CD4-positive, CD25-positive, alpha-beta regulatory T cell (primary cell): ENCODE results near the gene GSTCD. TPM values are rescaled to one million over a fixed set of nuclear protein-coding genes. Genes with fewer than 3 reads are reported as not detected.

Experiments
- ATAC-seq, 2 donors: fragments of 150-1000 bp; cut with Tn5 transposase; one replicate each; pipeline ENCODE4 v1.10.0; 2021; ENCODE audit warnings: low read depth in 2 of 2, moderate number of reproducible peaks in 2 of 2, moderate library complexity in 1 of 2
- DNase-seq, 3 donors: peaks; one replicate each; pipeline versions ENCODE4 v3.0.0 to v3.0.0-alpha.2; 2012 to 2022; ENCODE audit warnings: mixed read lengths in 1 of 3
- H3K27ac ChIP-seq: one replicate; pipeline ENCODE4 v1.7.0; 2013; ENCODE audit warnings: mild to moderate bottlenecking, low read length; ENCODE audit not compliant: insufficient read depth, poor library complexity, severe bottlenecking
- H3K27me3 ChIP-seq: one replicate; pipeline ENCODE4 v1.7.0; 2013; ENCODE audit warnings: low read length; ENCODE audit not compliant: control insufficient read depth, insufficient read depth
- H3K36me3 ChIP-seq: one replicate; pipeline ENCODE4 v1.7.0; 2013; ENCODE audit warnings: mild to moderate bottlenecking, low read length, moderate library complexity; ENCODE audit not compliant: control insufficient read depth, insufficient read depth
- H3K4me1 ChIP-seq: 2 replicates; pipeline ENCODE4 v1.7.0; 2013; ENCODE audit warnings: mild to moderate bottlenecking, low read length; ENCODE audit not compliant: insufficient read depth, control insufficient read depth, poor library complexity, severe bottlenecking
- H3K4me3 ChIP-seq: one replicate; pipeline ENCODE4 v1.7.0; 2013; ENCODE audit warnings: low read depth, mild to moderate bottlenecking, low read length, moderate library complexity
- H3K9me3 ChIP-seq, 2 experiments: 1 replicate in 1 of 2; 2 replicates in 1 of 2; pipeline ENCODE4 v1.7.0; 2013; ENCODE audit warnings: low read length in 2 of 2, mild to moderate bottlenecking in 1 of 2, moderate library complexity in 1 of 2; ENCODE audit not compliant: control insufficient read depth in 2 of 2
- H3K27ac Mint-ChIP-seq, 3 donors: one replicate each; pipeline ENCODE4 v1.8.0; 2020 to 2022; ENCODE audit warnings: mild to moderate bottlenecking in 3 of 3, mixed read lengths in 3 of 3, moderate library complexity in 2 of 3
- H3K27me3 Mint-ChIP-seq: one replicate; pipeline ENCODE4 v1.8.0; 2022; ENCODE audit warnings: mild to moderate bottlenecking, mixed read lengths
- H3K36me3 Mint-ChIP-seq: one replicate; pipeline ENCODE4 v1.8.0; 2020; ENCODE audit warnings: mixed read lengths
- H3K4me1 Mint-ChIP-seq, 4 donors: one replicate each; pipeline ENCODE4 v1.8.0; 2020 to 2022; ENCODE audit warnings: mixed read lengths in 4 of 4, mild to moderate bottlenecking in 1 of 4
- H3K4me3 Mint-ChIP-seq, 4 donors: one replicate each; pipeline ENCODE4 v1.8.0; 2020 to 2022; ENCODE audit warnings: mild to moderate bottlenecking in 4 of 4, mixed read lengths in 4 of 4, moderate library complexity in 3 of 4
- H3K9me3 Mint-ChIP-seq, 7 donors: one replicate each; pipeline ENCODE4 v1.8.0; 2020 to 2022; ENCODE audit warnings: mixed read lengths in 7 of 7, mild to moderate bottlenecking in 3 of 7, moderate library complexity in 2 of 7
- polyA plus RNA-seq, 4 donors: library from polyadenylated mRNA; unstranded; fragments of 300-500 nt; fragmentation: Illumina TruSeq; gene quantifications; one replicate each; pipeline ENCODE4 v1.2.3, GENCODE V29; 2021
- total RNA-seq: library from RNA; stranded (reverse); gene quantifications from one replicate; pipeline ENCODE4 v1.2.3, GENCODE V29; 2022

Gene GSTCD
- total and polyA plus RNA-seq, 5 donors from 2014 or later: 1.6 to 4.4 (median 2.5) TPM

- peaks cover 9% of the 10 kb centered on the region for H3K27me3 Mint-ChIP-seq
- H3K27ac Mint-ChIP-seq: no peak overlapping the region
- Histone ChIP-seq H3K9me3 (no peaks in the 10 kb centered on the region), H3K36me3 (no peaks in the 10 kb centered on the region), H3K27me3 (peaks cover 5% of the 10 kb centered on the region), H3K27ac (no peak overlapping the region), H3K4me3 (no peak overlapping the region), H3K4me1 (no peaks in the 10 kb centered on the region)
- ATAC-seq (no peak), DNase-seq (no peak)
- H3K4me1 Mint-ChIP-seq: no peaks in the 10 kb centered on the region
- no peaks in the 10 kb centered on the region for H3K36me3 Mint-ChIP-seq
- no peak overlapping the region for H3K4me3 Mint-ChIP-seq
- peaks cover 0 to 2% (median 0%) of the 10 kb centered on the region in 7 donors for H3K9me3 Mint-ChIP-seq
Measured at GRCh38 chr4:105870963-105871362, 162.4 kb downstream of the GSTCD start.

- H3K36me3 ChIP-seq: no peaks in the 10 kb centered on the region
- H3K36me3 Mint-ChIP-seq: no peaks in the 10 kb centered on the region
- peaks cover 9% of the 10 kb centered on the region for H3K27me3 Mint-ChIP-seq
- H3K27me3 ChIP-seq: peaks cover 5% of the 10 kb centered on the region
- H3K4me1 ChIP-seq: no peaks in the 10 kb centered on the region
- no peak overlapping the region for H3K27ac ChIP-seq
- H3K9me3 ChIP-seq: no peaks in the 10 kb centered on the region
- no peak overlapping the region for H3K27ac Mint-ChIP-seq
- H3K4me1 Mint-ChIP-seq: no peaks in the 10 kb centered on the region
- H3K9me3 Mint-ChIP-seq: no peaks in the 10 kb centered on the region
- ATAC-seq (no peak), DNase-seq (no peak)
- H3K4me3 ChIP-seq: no peak overlapping the region
- H3K4me3 Mint-ChIP-seq: no peak overlapping the region
Measured at GRCh38 chr4:105871997-105872396, 163.4 kb downstream of the GSTCD start.

GRCh38 chr4:105875233-105875632 is 166.6 kb downstream of the GSTCD start:
- Histone ChIP-seq H3K27ac (no peak overlapping the region), H3K27me3 (peaks cover 5% of the 10 kb centered on the region), H3K36me3 (no peaks in the 10 kb centered on the region), H3K4me3 (no peak overlapping the region), H3K9me3 (no peaks in the 10 kb centered on the region), H3K4me1 (no peaks in the 10 kb centered on the region)
- Mint-ChIP-seq H3K36me3 (no peaks in the 10 kb centered on the region), H3K9me3 (no peaks in the 10 kb centered on the region), H3K27me3 (no peaks in the 10 kb centered on the region), H3K4me3 (no peak overlapping the region), H3K4me1 (no peaks in the 10 kb centered on the region), H3K27ac (no peak overlapping the region)
- no peak for DNase-seq
- no peak for ATAC-seq

GRCh38 chr4:105878668-105879067 is 170.1 kb downstream of the GSTCD start:
- Histone ChIP-seq H3K36me3 (no peaks in the 10 kb centered on the region), H3K27me3 (peaks cover 2% of the 10 kb centered on the region), H3K27ac (no peak overlapping the region), H3K4me3 (no peak overlapping the region), H3K9me3 (no peaks in the 10 kb centered on the region), H3K4me1 (no peaks in the 10 kb centered on the region)
- Mint-ChIP-seq H3K36me3 (no peaks in the 10 kb centered on the region), H3K9me3 (peaks cover 0 to 3% (median 0%) of the 10 kb centered on the region in 7 donors), H3K4me1 (no peaks in the 10 kb centered on the region), H3K27ac (no peak overlapping the region), H3K27me3 (no peaks in the 10 kb centered on the region), H3K4me3 (no peak overlapping the region)
- no peak for ATAC-seq
- DNase-seq: no peak

GRCh38 chr4:105887508-105887907 is 178.9 kb downstream of the GSTCD start:
- no peaks in the 10 kb centered on the region for H3K4me1 ChIP-seq
- Mint-ChIP-seq H3K36me3 (no peaks in the 10 kb centered on the region), H3K4me1 (no peaks in the 10 kb centered on the region), H3K4me3 (no peak overlapping the region), H3K27me3 (peaks cover 4% of the 10 kb centered on the region), H3K9me3 (peaks cover 0 to 3% (median 1%) of the 10 kb centered on the region in 7 donors), H3K27ac (no peak overlapping the region)
- no peaks in the 10 kb centered on the region for H3K9me3 ChIP-seq
- H3K27ac ChIP-seq: no peak overlapping the region
- H3K36me3 ChIP-seq: no peaks in the 10 kb centered on the region
- DNase-seq: no peak
- ATAC-seq: no peak
- peaks cover 7% of the 10 kb centered on the region for H3K27me3 ChIP-seq
- H3K4me3 ChIP-seq: no peak overlapping the region

- ATAC-seq: no peak
Measured at GRCh38 chr4:105894660-105895582, 186.3 kb downstream of the GSTCD start, which contains the start of gene NPNT. TSS of gene NPNT (plus strand) at chr4:105895471. CDS start at chr4:105895653, 182 bp downstream.

GRCh38 chr4:105895583-105896460 is 187.2 kb downstream of the GSTCD start:
- Mint-ChIP-seq H3K4me1 (peaks cover 0 to 4% (median 1%) of the 10 kb centered on the region in 4 donors), H3K4me3 (peak overlapping the region in 1 of 4 donors; percentile 21), H3K36me3 (no peaks in the 10 kb centered on the region), H3K27me3 (peaks cover 73% of the 10 kb centered on the region), H3K9me3 (peaks cover 0 to 9% (median 0%) of the 10 kb centered on the region in 7 donors), H3K27ac (no peak overlapping the region)
- no peaks in the 10 kb centered on the region for H3K9me3 ChIP-seq
- H3K27ac ChIP-seq: no peak overlapping the region
- no peaks in the 10 kb centered on the region for H3K4me1 ChIP-seq
- H3K27me3 ChIP-seq: peaks cover 37% of the 10 kb centered on the region
- ATAC-seq: no peak
- DNase-seq: peak in 1 of 3 donors; percentile 1
- no peaks in the 10 kb centered on the region for H3K36me3 ChIP-seq
- no peak overlapping the region for H3K4me3 ChIP-seq

More at GRCh38 chr4:105894660-105895582, 186.3 kb downstream of the GSTCD start, which contains the start of gene NPNT:
- no peaks in the 10 kb centered on the region for H3K9me3 ChIP-seq
- H3K27ac ChIP-seq: no peak within 1 kb of the TSS
- no peaks in the 10 kb centered on the region for H3K36me3 ChIP-seq
- Mint-ChIP-seq H3K4me1 (peaks cover 0 to 4% (median 1%) of the 10 kb centered on the region in 4 donors), H3K9me3 (peaks cover 0 to 9% (median 0%) of the 10 kb centered on the region in 7 donors), H3K27ac (no peak within 1 kb of the TSS), H3K4me3 (peak within 1 kb of the TSS in 2 of 4 donors; percentile 21 to 25), H3K36me3 (no peaks in the 10 kb centered on the region), H3K27me3 (peaks cover 65% of the 10 kb centered on the region)
- no peak for DNase-seq
- H3K4me1 ChIP-seq: no peaks in the 10 kb centered on the region
- H3K4me3 ChIP-seq: no peak within 1 kb of the TSS
- H3K27me3 ChIP-seq: peaks cover 36% of the 10 kb centered on the region
